IPS-NIHi7 (cell line): Measurements from ENCODE around the gene CTDP1.

ENCODE experiments used
- DNase-seq: peaks from one replicate; pipeline ENCODE4 v3.0.0; 2012; ENCODE audit warnings: mixed read lengths; ENCODE audit errors: extremely low spot score

The CTDP1 gene

GRCh38 chr18:79782566-79783308 is 103.1 kb downstream of the CTDP1 start:
- DNase-seq = no peak

- no peak for DNase-seq
Measured at GRCh38 chr18:79784071-79784913, 104.7 kb downstream of the CTDP1 start.

- DNase-seq = no peak
Measured at GRCh38 chr18:79784965-79785770, 105.6 kb downstream of the CTDP1 start.

GRCh38 chr18:79785831-79786230 is 106.2 kb downstream of the CTDP1 start:
- no peak for DNase-seq

- no peak for DNase-seq
Measured at GRCh38 chr18:79786304-79786703, 106.7 kb downstream of the CTDP1 start.

- no peak for DNase-seq
Measured at GRCh38 chr18:79786786-79787526, 107.4 kb downstream of the CTDP1 start.

- DNase-seq = no peak
Measured at GRCh38 chr18:79787527-79787864, 107.9 kb downstream of the CTDP1 start.

GRCh38 chr18:79787865-79788733 is 108.5 kb downstream of the CTDP1 start:
- no peak for DNase-seq

- peak; percentile 64 for DNase-seq
Measured at GRCh38 chr18:79788734-79789085, 109.1 kb downstream of the CTDP1 start.

- DNase-seq = no peak
Measured at GRCh38 chr18:79789091-79789891, 109.7 kb downstream of the CTDP1 start.

- no peak for DNase-seq
Measured at GRCh38 chr18:79789901-79790890, 110.6 kb downstream of the CTDP1 start.

GRCh38 chr18:79790996-79791972 is 111.7 kb downstream of the CTDP1 start:
- no peak for DNase-seq

- no peak for DNase-seq
Measured at GRCh38 chr18:79792096-79792987, 112.7 kb downstream of the CTDP1 start.

GRCh38 chr18:79792988-79793355 is 113.4 kb downstream of the CTDP1 start:
- no peak for DNase-seq

GRCh38 chr18:79794846-79795245 is 115.2 kb downstream of the CTDP1 start:
- no peak for DNase-seq

- DNase-seq = no peak
Measured at GRCh38 chr18:79795446-79795845, 115.8 kb downstream of the CTDP1 start.
